HCT116 (cell line): ENCODE results near the gene LRP1B. TPM values are rescaled to one million over a fixed set of nuclear protein-coding genes. Genes with fewer than 3 reads are reported as not detected.

ENCODE experiments used
- ATAC-seq: fragments of 200-7000 bp; cut with Tn5 transposase; 2 replicates; pipeline ENCODE4 v1.9.1; 2020; ENCODE audit warnings: mild to moderate bottlenecking, moderate library complexity
- BruUV-seq: library from RNA; stranded (reverse); fragments of 400-500 nt; replicated peaks from 2 replicates; lab custom pipeline; 2021; lab: Mats Ljungman, UMichigan
- CTCF ChIA-PET: fragments of 300-600 bp; sonication (Branson Sonifier 250); formaldehyde crosslinking; loops from one replicate; lab custom pipeline; 2021; ENCODE audit warnings: antibody characterized with exemption; lab: Charles Lee
- POLR2A ChIA-PET: fragments of 300-600, 350-600 bp; sonication (Branson Sonifier 250); formaldehyde crosslinking; loops from one replicate; lab custom pipeline; 2021; ENCODE audit warnings: antibody characterized with exemption; lab: Charles Lee
- RAD21 ChIA-PET, 2 experiments: fragments of 300-600 bp; sonication (Branson Sonifier 250); formaldehyde crosslinking; loops; one replicate each; lab custom pipeline; 2023; ENCODE audit warnings: low total read pairs in 2 of 2; ENCODE audit not compliant: uncharacterized antibody in 2 of 2, unreplicated experiment in 2 of 2, low non-redundant PET in 1 of 2; lab: Charles Lee
- DNase-seq: peaks from one replicate; pipeline ENCODE4 v3.0.0-alpha.2; 2010; ENCODE audit warnings: low read depth, low spot score
- H2AFZ ChIP-seq: fragments of 200-600 bp; shearing (Covaris generic), sonication (generic); 2 replicates; pipeline ENCODE4 v1.6.1; 2017; ENCODE audit warnings: low read depth, mixed run types, mixed read lengths, antibody characterized with exemption, low read length; ENCODE audit not compliant: poor library complexity, severe bottlenecking
- H3K27ac ChIP-seq: 2 replicates; pipeline ENCODE4 v1.5.1; 2012; ENCODE audit warnings: low read depth, low read length
- H3K27me3 ChIP-seq: fragments of 200-600 bp; sonication (generic); 2 replicates; pipeline ENCODE4 v1.6.1; 2016; ENCODE audit warnings: mixed run types, low read length, mixed read lengths; ENCODE audit not compliant: insufficient read depth
- H3K36me3 ChIP-seq, 2 experiments: fragments of 200-500 bp in 1 of 2; fragments of 200-600 bp in 1 of 2; sonication (Bioruptor generic) in 1 of 2; sonication (generic) in 1 of 2; 2 replicates each; pipeline versions ENCODE4 v1.5.1 to v1.6.1; 2014 to 2016; ENCODE audit warnings: low read length in 2 of 2, inconsistent platforms in 1 of 2, mixed read lengths in 1 of 2, mixed run types in 1 of 2; ENCODE audit not compliant: insufficient read depth in 2 of 2, control insufficient read depth in 1 of 2
- H3K4me1 ChIP-seq, 2 experiments: fragments of 200-600 bp in 1 of 2; sonication (generic) in 1 of 2; 2 replicates each; pipeline versions ENCODE4 v1.5.1 to v1.6.1; 2012 to 2017; ENCODE audit warnings: low read length in 2 of 2, inconsistent platforms in 1 of 2, mild to moderate bottlenecking in 1 of 2, mixed read lengths in 1 of 2, mixed run types in 1 of 2, moderate library complexity in 1 of 2; ENCODE audit not compliant: insufficient read depth in 2 of 2, control insufficient read depth in 1 of 2
- H3K4me2 ChIP-seq: fragments of 200-600 bp; sonication (generic); 2 replicates; pipeline ENCODE4 v1.6.1; 2017; ENCODE audit warnings: mixed run types, low read length, mixed read lengths
- H3K4me3 ChIP-seq, 2 experiments: fragments of 200-600 bp in 1 of 2; sonication (generic) in 1 of 2; replicated peaks in 1 of 2; 2 replicates each; pipeline ENCODE4 v1.5.1; 2011 to 2016; ENCODE audit warnings: low read length in 2 of 2, control low read depth in 1 of 2, low read depth in 1 of 2, mild to moderate bottlenecking in 1 of 2, mixed read lengths in 1 of 2, mixed run types in 1 of 2
- H3K79me2 ChIP-seq: fragments of 200-600 bp; sonication (generic); 2 replicates; pipeline ENCODE4 v1.6.1; 2017; ENCODE audit warnings: mild to moderate bottlenecking, mixed run types, low read length, moderate library complexity, mixed read lengths; ENCODE audit not compliant: insufficient read depth
- H3K9ac ChIP-seq: fragments of 200-600 bp; sonication (generic); 2 replicates; pipeline ENCODE4 v1.6.1; 2016; ENCODE audit warnings: low read length, mixed read lengths
- H3K9me2 ChIP-seq: fragments of 200-600 bp; sonication (generic), shearing (Covaris generic); 2 replicates; pipeline ENCODE4 v1.6.1; 2017; ENCODE audit warnings: mixed run types, mild to moderate bottlenecking, moderate library complexity; ENCODE audit not compliant: insufficient read depth
- H3K9me3 ChIP-seq, 2 experiments: fragments of 200-500 bp in 1 of 2; fragments of 200-600 bp in 1 of 2; sonication (Bioruptor generic) in 1 of 2; sonication (generic) in 1 of 2; 2 replicates each; pipeline ENCODE4 v1.6.1; 2014 to 2017; ENCODE audit warnings: low read length in 2 of 2, mixed read lengths in 2 of 2, inconsistent platforms in 1 of 2, low read depth in 1 of 2, mild to moderate bottlenecking in 1 of 2, mixed run types in 1 of 2, moderate library complexity in 1 of 2; ENCODE audit not compliant: control insufficient read depth in 1 of 2, insufficient read depth in 1 of 2
- H4K20me1 ChIP-seq: fragments of 200-600 bp; sonication (generic), shearing (Covaris generic); 2 replicates; pipeline ENCODE4 v1.6.1; 2017; ENCODE audit warnings: mixed run types, mild to moderate bottlenecking, moderate library complexity; ENCODE audit not compliant: insufficient read depth
- CTCF ChIP-seq, 3 experiments: fragments of 200-600 bp in 1 of 3; sonication (generic) in 1 of 3; IDR thresholded peaks in 2 of 3; conservative IDR thresholded peaks in 1 of 3; 2 replicates each; pipeline ENCODE4 v1.5.1; 2012 to 2017; ENCODE audit warnings: low read depth in 2 of 3, low read length in 2 of 3, antibody characterized with exemption in 1 of 3, borderline replicate concordance in 1 of 3, control low read depth in 1 of 3, mild to moderate bottlenecking in 1 of 3, mixed read lengths in 1 of 3, mixed run types in 1 of 3, moderate library complexity in 1 of 3; ENCODE audit not compliant: insufficient read depth in 1 of 3
- EGR1 ChIP-seq: IDR thresholded peaks from 2 replicates; pipeline ENCODE4 v1.6.1; 2012; ENCODE audit warnings: low read depth
- EZH2 ChIP-seq: fragments of 200-600 bp; sonication (generic); IDR thresholded peaks from 2 replicates; pipeline ENCODE4 v1.6.1; 2017; ENCODE audit warnings: antibody characterized with exemption, mixed run types
- POLR2A ChIP-seq: IDR thresholded peaks from 2 replicates; pipeline ENCODE4 v1.7.0; 2011; ENCODE audit warnings: borderline replicate concordance; ENCODE audit not compliant: insufficient read depth, insufficient read length; ENCODE audit errors: extremely low read depth
- TCF7L2 ChIP-seq: IDR thresholded peaks from 2 replicates; pipeline ENCODE4 v1.7.0; 2011; ENCODE audit warnings: borderline replicate concordance, inconsistent platforms; ENCODE audit not compliant: insufficient read depth, insufficient read length; ENCODE audit errors: extremely low read depth
- YY1 ChIP-seq: IDR thresholded peaks from 2 replicates; pipeline ENCODE4 v1.6.1; 2011; ENCODE audit warnings: low read length, low read depth, moderate library complexity, mild to moderate bottlenecking; ENCODE audit not compliant: insufficient replicate concordance; ENCODE audit errors: extremely low read depth
- intact Hi-C: fragments of 100-400 bp; cut with micrococcal nuclease; formaldehyde crosslinking; loops from 2 replicates; pipeline ENCODE4 v1.10.0; 2022
- total RNA-seq: library from RNA; stranded (reverse); gene quantifications from one replicate; pipeline ENCODE4 v1.2.1, GENCODE V29; 2021; ENCODE audit not compliant: unreplicated experiment
- TF ChIP-seq, protein P1 (sequence below): IDR thresholded peaks from 2 replicates; pipeline ENCODE4 v1.6.1; 2011; ENCODE audit warnings: mild to moderate bottlenecking, low read length, moderate library complexity; ENCODE audit not compliant: insufficient replicate concordance; ENCODE audit errors: extremely low read depth
- TF ChIP-seq, protein P2 (sequence below): IDR thresholded peaks from 2 replicates; pipeline ENCODE4 v1.6.1; 2012; ENCODE audit warnings: low read depth

Gene LRP1B
- total RNA-seq, 1 experiment from 2014 or later, result 0.34 TPM

- H3K79me2 ChIP-seq, result no peaks in the 10 kb centered on the region
- H3K36me3 ChIP-seq, result no peaks in the 10 kb centered on the region
- POLR2A ChIA-PET, result no interaction called here
- no peak overlapping the region for H3K27ac ChIP-seq
- CTCF ChIA-PET, result no interaction called here
- H3K9ac ChIP-seq, result no peak overlapping the region
- H3K27me3 ChIP-seq, result no peaks in the 10 kb centered on the region
- no peak overlapping the region for H3K4me3 ChIP-seq
- H4K20me1 ChIP-seq, result no peaks in the 10 kb centered on the region
- intact Hi-C loops, result no loop called here
- RAD21 ChIA-PET, result no interaction called here
- no peaks in the 10 kb centered on the region for H3K4me1 ChIP-seq
- no peak overlapping the region for H2AFZ ChIP-seq
- no peak for ATAC-seq
- no peak for DNase-seq
- H3K9me3 ChIP-seq, result no peaks in the 10 kb centered on the region
- no TSS peak for BruUV-seq
- no peaks in the 10 kb centered on the region for H3K9me2 ChIP-seq
- H3K4me2 ChIP-seq, result no peak overlapping the region
- TF ChIP-seq, protein P1, sequence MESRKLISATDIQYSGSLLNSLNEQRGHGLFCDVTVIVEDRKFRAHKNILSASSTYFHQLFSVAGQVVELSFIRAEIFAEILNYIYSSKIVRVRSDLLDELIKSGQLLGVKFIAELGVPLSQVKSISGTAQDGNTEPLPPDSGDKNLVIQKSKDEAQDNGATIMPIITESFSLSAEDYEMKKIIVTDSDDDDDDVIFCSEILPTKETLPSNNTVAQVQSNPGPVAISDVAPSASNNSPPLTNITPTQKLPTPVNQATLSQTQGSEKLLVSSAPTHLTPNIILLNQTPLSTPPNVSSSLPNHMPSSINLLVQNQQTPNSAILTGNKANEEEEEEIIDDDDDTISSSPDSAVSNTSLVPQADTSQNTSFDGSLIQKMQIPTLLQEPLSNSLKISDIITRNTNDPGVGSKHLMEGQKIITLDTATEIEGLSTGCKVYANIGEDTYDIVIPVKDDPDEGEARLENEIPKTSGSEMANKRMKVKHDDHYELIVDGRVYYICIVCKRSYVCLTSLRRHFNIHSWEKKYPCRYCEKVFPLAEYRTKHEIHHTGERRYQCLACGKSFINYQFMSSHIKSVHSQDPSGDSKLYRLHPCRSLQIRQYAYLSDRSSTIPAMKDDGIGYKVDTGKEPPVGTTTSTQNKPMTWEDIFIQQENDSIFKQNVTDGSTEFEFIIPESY, result no peak
- TF ChIP-seq EGR1 (no peak), TCF7L2 (no peak)
Observed at GRCh38 chr2:140337061-140337460, 1793.8 kb downstream of the LRP1B start.

DNA sequence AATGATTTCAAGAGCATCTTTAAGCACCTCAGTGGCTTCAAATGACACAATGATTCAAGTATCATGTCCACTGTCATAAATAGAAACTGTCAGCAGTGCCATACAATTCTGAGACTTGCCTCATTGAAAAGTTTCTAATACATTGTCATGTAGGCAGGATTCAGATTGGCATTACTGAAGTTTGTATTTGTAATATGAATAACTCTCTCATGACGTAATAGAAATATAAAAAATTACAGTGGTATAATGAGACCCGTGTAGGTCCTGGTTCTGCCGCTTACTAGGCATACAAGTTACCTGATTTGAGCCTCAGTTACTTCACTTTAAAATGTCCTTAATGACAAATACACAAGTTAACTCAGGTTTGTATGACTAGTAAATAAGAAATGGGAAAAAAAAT, 1814.5 kb downstream of the LRP1B start:
- Histone ChIP-seq H3K4me1 (no peaks in the 10 kb centered on the region), H3K4me2 (no peak overlapping the region), H2AFZ (no peak overlapping the region), H3K4me3 (no peak overlapping the region), H3K27ac (no peak overlapping the region), H3K27me3 (no peaks in the 10 kb centered on the region), H3K79me2 (no peaks in the 10 kb centered on the region), H3K9me2 (no peaks in the 10 kb centered on the region), H3K9me3 (no peaks in the 10 kb centered on the region), H4K20me1 (no peaks in the 10 kb centered on the region), H3K36me3 (no peaks in the 10 kb centered on the region), H3K9ac (no peak overlapping the region)
- ATAC-seq (no peak), DNase-seq (no peak)
- RAD21 ChIA-PET, result no interaction called here
- intact Hi-C loops, result no loop called here
- POLR2A ChIA-PET, result no interaction called here
- CTCF ChIA-PET, result no interaction called here
- no TSS peak for BruUV-seq
- TF ChIP-seq EGR1 (no peak), EZH2 (no peak), YY1 (no peak), POLR2A (no peak), CTCF (IDR thresholded peaks at IDR 0.05 in 2 of 3, conservative IDR thresholded peaks at IDR 0.05 in 1 of 3; ENCODE audit: borderline replicate concordance in 1 of 3, insufficient read depth in 1 of 3, low read depth in 2 of 3, low read length in 2 of 3) (no peak)
- TF ChIP-seq, protein P1, result no peak
- TF ChIP-seq, protein P2, sequence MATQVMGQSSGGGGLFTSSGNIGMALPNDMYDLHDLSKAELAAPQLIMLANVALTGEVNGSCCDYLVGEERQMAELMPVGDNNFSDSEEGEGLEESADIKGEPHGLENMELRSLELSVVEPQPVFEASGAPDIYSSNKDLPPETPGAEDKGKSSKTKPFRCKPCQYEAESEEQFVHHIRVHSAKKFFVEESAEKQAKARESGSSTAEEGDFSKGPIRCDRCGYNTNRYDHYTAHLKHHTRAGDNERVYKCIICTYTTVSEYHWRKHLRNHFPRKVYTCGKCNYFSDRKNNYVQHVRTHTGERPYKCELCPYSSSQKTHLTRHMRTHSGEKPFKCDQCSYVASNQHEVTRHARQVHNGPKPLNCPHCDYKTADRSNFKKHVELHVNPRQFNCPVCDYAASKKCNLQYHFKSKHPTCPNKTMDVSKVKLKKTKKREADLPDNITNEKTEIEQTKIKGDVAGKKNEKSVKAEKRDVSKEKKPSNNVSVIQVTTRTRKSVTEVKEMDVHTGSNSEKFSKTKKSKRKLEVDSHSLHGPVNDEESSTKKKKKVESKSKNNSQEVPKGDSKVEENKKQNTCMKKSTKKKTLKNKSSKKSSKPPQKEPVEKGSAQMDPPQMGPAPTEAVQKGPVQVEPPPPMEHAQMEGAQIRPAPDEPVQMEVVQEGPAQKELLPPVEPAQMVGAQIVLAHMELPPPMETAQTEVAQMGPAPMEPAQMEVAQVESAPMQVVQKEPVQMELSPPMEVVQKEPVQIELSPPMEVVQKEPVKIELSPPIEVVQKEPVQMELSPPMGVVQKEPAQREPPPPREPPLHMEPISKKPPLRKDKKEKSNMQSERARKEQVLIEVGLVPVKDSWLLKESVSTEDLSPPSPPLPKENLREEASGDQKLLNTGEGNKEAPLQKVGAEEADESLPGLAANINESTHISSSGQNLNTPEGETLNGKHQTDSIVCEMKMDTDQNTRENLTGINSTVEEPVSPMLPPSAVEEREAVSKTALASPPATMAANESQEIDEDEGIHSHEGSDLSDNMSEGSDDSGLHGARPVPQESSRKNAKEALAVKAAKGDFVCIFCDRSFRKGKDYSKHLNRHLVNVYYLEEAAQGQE, result no peak
